K562 (cell line): Measurements from ENCODE around the gene B4GALT4. TPM values are rescaled to one million over a fixed set of nuclear protein-coding genes. Genes with fewer than 3 reads are reported as not detected.

Source experiments
- ATAC-seq: fragments of 200-7000 bp; cut with Tn5 transposase; 3 replicates; pipeline ENCODE4 v1.9.1; 2020; ENCODE audit warnings: moderate library complexity
- BruUV-seq: library from RNA; stranded (reverse); fragments of 400-500 nt; replicated peaks from 2 replicates; lab custom pipeline; 2021; lab: Mats Ljungman, UMichigan
- CTCF ChIA-PET: fragments of 300-600 bp; formaldehyde crosslinking; extraction: SDS; loops from one replicate; lab custom pipeline; 2021; ENCODE audit warnings: low intra/inter-chr PET ratio; lab: Yijun Ruan, JAX
- POLR2A ChIA-PET: fragments of 300-600, 350-650 bp; sonication (Branson Sonifier 250); formaldehyde crosslinking; extraction: SDS; loops from one replicate; lab custom pipeline; 2021; ENCODE audit warnings: antibody characterized with exemption, inconsistent platforms; lab: Yijun Ruan, JAX
- DNase-seq, 4 experiments: peaks; one replicate each; pipeline versions ENCODE4 v3.0.0 to v3.0.0-alpha.2; 2011 to 2018; ENCODE audit warnings: low spot score in 3 of 4, mixed read lengths in 3 of 4; ENCODE audit errors: extremely low read depth in 1 of 4
- FAIRE-seq: peaks from 2 replicates; lab custom pipeline; 2011; peaks lifted over from hg19 to GRCh38; lab: Jason Lieb, UNC
- H2AFZ ChIP-seq: 2 replicates; pipeline ENCODE4 v1.6.0; 2011; ENCODE audit warnings: low read depth, low read length, control low read depth, inconsistent platforms
- H3K27ac ChIP-seq: fragments of 200-600 bp; 3 replicates; pipeline ENCODE4 v1.8.0; 2011; ENCODE audit warnings: low read depth, mild to moderate bottlenecking, control low read depth, inconsistent platforms, low read length, moderate library complexity, mixed read lengths; ENCODE audit errors: extremely low read depth
- H3K27me3 ChIP-seq, 2 experiments: fragments of 300-600 bp in 1 of 2; 2 replicates in 1 of 2; 3 replicates in 1 of 2; pipeline versions ENCODE4 v1.6.0 to v1.8.0; 2011; ENCODE audit warnings: inconsistent platforms in 2 of 2, low read length in 2 of 2, mild to moderate bottlenecking in 1 of 2, mixed read lengths in 1 of 2, moderate library complexity in 1 of 2; ENCODE audit not compliant: control insufficient read depth in 2 of 2, insufficient read depth in 2 of 2
- H3K36me3 ChIP-seq: fragments of 300-600 bp; 3 replicates; pipeline ENCODE4 v1.8.0; 2011; ENCODE audit warnings: mild to moderate bottlenecking, low read length, inconsistent platforms; ENCODE audit not compliant: control insufficient read depth, insufficient read depth
- H3K4me1 ChIP-seq, 2 experiments: fragments of 200-600 bp in 1 of 2; replicated peaks in 1 of 2; 2 replicates in 1 of 2; 3 replicates in 1 of 2; pipeline versions ENCODE4 v1.5.1 to v1.8.0; 2011; ENCODE audit warnings: inconsistent platforms in 2 of 2, low read length in 2 of 2, mild to moderate bottlenecking in 1 of 2, mixed read lengths in 1 of 2, moderate library complexity in 1 of 2; ENCODE audit not compliant: control insufficient read depth in 2 of 2, insufficient read depth in 2 of 2
- H3K4me2 ChIP-seq: 2 replicates; pipeline ENCODE4 v1.6.1; 2011; ENCODE audit warnings: low read length, control low read depth, inconsistent platforms, mixed read lengths; ENCODE audit not compliant: insufficient read depth
- H3K4me3 ChIP-seq: fragments of 200-600 bp; sonication (generic), shearing (Covaris generic); 2 replicates; pipeline ENCODE4 v1.5.1; 2016; ENCODE audit warnings: control low read depth, inconsistent platforms
- H3K79me2 ChIP-seq: fragments of 200-600 bp; 3 replicates; pipeline ENCODE4 v1.8.0; 2011; ENCODE audit warnings: low read length, inconsistent platforms; ENCODE audit not compliant: control insufficient read depth, insufficient read depth
- H3K9ac ChIP-seq, 2 experiments: 2 replicates each; pipeline versions ENCODE4 v1.6.0 to v1.6.1; 2011; ENCODE audit warnings: low read depth in 2 of 2, low read length in 2 of 2, control low read depth in 1 of 2, inconsistent platforms in 1 of 2, mild to moderate bottlenecking in 1 of 2, mixed read lengths in 1 of 2; ENCODE audit not compliant: insufficient read depth in 1 of 2
- H3K9me1 ChIP-seq: one replicate; pipeline ENCODE4 v1.6.0; 2011; ENCODE audit warnings: inconsistent platforms, mild to moderate bottlenecking, low read length, moderate library complexity; ENCODE audit not compliant: control insufficient read depth, insufficient read depth
- H3K9me3 ChIP-seq: replicated peaks from 2 replicates; pipeline ENCODE4 v1.5.1; 2011; ENCODE audit warnings: low read depth, low read length, inconsistent platforms; ENCODE audit not compliant: control insufficient read depth, insufficient read depth
- H4K20me1 ChIP-seq: replicated peaks from 2 replicates; pipeline ENCODE4 v1.6.1; 2011; ENCODE audit warnings: low read length, inconsistent platforms, mixed read lengths; ENCODE audit not compliant: control insufficient read depth, insufficient read depth
- FOXJ3 ChIP-seq: sonication (generic); formaldehyde crosslinking; IDR thresholded peaks from 2 replicates; pipeline ENCODE4 v1.4.0; 2020; ENCODE audit warnings: mild to moderate bottlenecking, missing genetic modification reagents
- NFYB ChIP-seq: IDR thresholded peaks from 2 replicates; pipeline ENCODE4 v1.6.1; 2011; ENCODE audit warnings: mild to moderate bottlenecking, moderate library complexity; ENCODE audit not compliant: insufficient read length; ENCODE audit errors: extremely low read depth
- PKNOX1 ChIP-seq: fragments of 450-650 bp; IDR thresholded peaks from 2 replicates; pipeline ENCODE4 v1.6.1; 2016
- RAD21 ChIP-seq, 2 experiments: fragments of 250-450 bp in 1 of 2; fragments of 450-650 bp in 1 of 2; sonication (Bioruptor Pico) in 1 of 2; formaldehyde crosslinking in 1 of 2; IDR thresholded peaks in 1 of 2; conservative IDR thresholded peaks in 1 of 2; 2 replicates each; pipeline versions ENCODE4 v1.4.0 to v1.8.0; 2020 to 2022; ENCODE audit warnings: mild to moderate bottlenecking in 2 of 2, moderate library complexity in 1 of 2
- SRF ChIP-seq, 2 experiments: fragments of 250-450, 450-650 bp in 1 of 2; sonication (Bioruptor Pico) in 1 of 2; sonication (generic) in 1 of 2; formaldehyde crosslinking; IDR thresholded peaks; 2 replicates each; pipeline versions ENCODE4 v1.5.0 to v1.5.1; 2020 to 2022; ENCODE audit warnings: mild to moderate bottlenecking in 1 of 2, missing genetic modification reagents in 1 of 2
- WGBS: fragments of 100-300 bp; shearing (Covaris generic); methylation state at CpG from one replicate; pipeline ENCODE4 v1.1.6; 2016; ENCODE audit warnings: low coverage, mixed read lengths; ENCODE audit not compliant: insufficient coverage; ENCODE audit errors: missing lambda C conversion rate; 5-methylcytosine and 5-hydroxymethylcytosine counted together
- in situ Hi-C: fragments of 300-500 bp; cut with MboI; formaldehyde crosslinking; loops from 4 replicates; pipeline ENCODE4 v1.15.0; 2018; ENCODE audit warnings: inconsistent platforms, mixed read lengths
- intact Hi-C: fragments of 100-400 bp; cut with micrococcal nuclease; formaldehyde crosslinking; loops from 2 replicates; pipeline ENCODE4 v1.14.2; 2022
- polyA plus RNA-seq, 8 experiments: library from polyadenylated mRNA; depleted of rRNA in 4 of 8; stranded (reverse) in 5 of 8; unstranded in 3 of 8; fragments of >200 nt; fragmentation: Nextera tagmentation in 2 of 8; fragmentation: Illumina TruSeq in 1 of 8; extraction: Ambion mirVana in 2 of 8; extraction: Trizol in 1 of 8; gene quantifications; 2 replicates each; pipeline versions ENCODE4 v1.2.1 to v1.2.3, GENCODE V29; 2011 to 2014; ENCODE audit warnings: inconsistent platforms in 1 of 8, missing spikeins in 1 of 8
- total RNA-seq, 7 experiments: library from RNA; depleted of rRNA in 6 of 7; stranded (reverse); fragments of >200 nt in 6 of 7; fragmentation: Illumina TruSeq in 2 of 7; extraction: Trizol in 2 of 7; gene quantifications; 2 replicates each; pipeline versions ENCODE4 v1.2.1 to v1.2.3, GENCODE V29; 2011 to 2021; ENCODE audit warnings: low replicate concordance in 1 of 7

The B4GALT4 gene
- total and polyA plus RNA-seq, 9 of the 15 experiments (the other 6 are each of a cell fraction or from before 2014, with no cell fraction given), result 8.2 to 17.8 (median 12.2) TPM

- no peaks in the 10 kb centered on the region for H3K36me3 ChIP-seq
- no peaks in the 10 kb centered on the region for H3K4me1 ChIP-seq
- no peak overlapping the region for H3K9ac ChIP-seq
- no peak for DNase-seq
- peak overlapping the region; percentile 40; the same call in 1 of the 2 replicates for H2AFZ ChIP-seq
- in situ Hi-C loops (no loop called here), intact Hi-C loops (no loop called here)
- no TSS peak for BruUV-seq
- 50% methylated on average over 7 of the region's 8 CpGs for WGBS
- H3K9me1 ChIP-seq, result no peaks in the 10 kb centered on the region
- no peak for TF ChIP-seq RAD21 (CRISPR knock-in tag; conservative IDR thresholded peaks at IDR 0.05 in 1 of 2, IDR thresholded peaks at IDR 0.05 in 1 of 2)
- TF ChIP-seq SRF (CRISPR knock-in tag; IDR thresholded peaks at IDR 0.05), result peak; percentile 71 to 96; a peak in 3 of 4 replicates
- TF ChIP-seq FOXJ3, result no peak
- peak; percentile 5 for TF ChIP-seq NFYB
- peak; percentile 14; the same call in 1 of the 2 replicates for TF ChIP-seq PKNOX1
- no peak overlapping the region for H3K4me2 ChIP-seq
- no peak overlapping the region for H3K27ac ChIP-seq
- CTCF ChIA-PET, result no interaction called here
- FAIRE-seq, result no peak
- H4K20me1 ChIP-seq, result no peaks in the 10 kb centered on the region
- no peak overlapping the region for H3K4me3 ChIP-seq
- no peaks in the 10 kb centered on the region for H3K79me2 ChIP-seq
- ATAC-seq, result peak; percentile 68
- H3K9me3 ChIP-seq, result no peaks in the 10 kb centered on the region
- H3K27me3 ChIP-seq, result no peaks in the 10 kb centered on the region
- POLR2A ChIA-PET, result interaction anchor here (0.5 to 0.6 kb wide), 2 partner anchors 27 to 40 kb away, joined by 3 read pairs; no protein-coding TSS in a partner anchor
Measured at GRCh38 chr3:119257654-119258410, 17.2 kb upstream of the B4GALT4 start.
